Activated CD8-positive, alpha-beta memory T cell treated with anti-CD3 and anti-CD28 coated beads for 36 hours (primary cell): Measurements from ENCODE around the gene PPP1R13B. TPM values are rescaled to one million over a fixed set of nuclear protein-coding genes. Genes with fewer than 3 reads are reported as not detected.

Source experiments
- CTCF ChIA-PET: fragments of 350-600 bp; sonication (Branson Sonifier 250); formaldehyde crosslinking; loops from one replicate; lab custom pipeline; 2021; ENCODE audit warnings: antibody characterized with exemption; lab: Charles Lee
- POLR2A ChIA-PET: fragments of 350-600 bp; sonication (Branson Sonifier 250); formaldehyde crosslinking; loops from one replicate; lab custom pipeline; 2021; ENCODE audit warnings: antibody characterized with exemption; lab: Charles Lee
- total RNA-seq, 2 experiments: library from RNA; stranded (reverse); gene quantifications; one replicate each; pipeline ENCODE4 v1.2.3, GENCODE V29; 2021

Gene PPP1R13B
- total RNA-seq, 2 experiments from 2014 or later = 12.4 to 12.7 TPM

DNA sequence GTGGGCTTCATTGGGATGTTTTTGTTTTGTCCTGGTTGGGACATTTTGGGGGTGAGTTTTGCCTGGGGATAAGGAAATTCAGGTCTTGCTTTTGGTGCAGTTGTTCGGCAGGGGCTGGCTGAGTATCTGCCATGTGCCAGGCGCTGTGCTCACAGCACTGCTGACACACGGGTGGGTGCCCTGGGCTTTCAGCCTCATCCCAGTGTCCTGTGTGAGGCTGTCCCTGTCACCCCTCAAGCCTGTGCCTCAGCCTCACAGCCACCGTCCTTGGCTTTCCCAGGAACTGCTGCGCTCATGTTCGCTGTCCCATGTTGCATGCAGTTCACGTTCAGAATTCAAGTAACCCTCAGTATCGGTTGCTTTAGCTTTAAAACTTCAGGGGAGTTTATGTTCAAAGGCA, 157.0 kb downstream of the PPP1R13B start:
- POLR2A ChIA-PET = no interaction called here
- CTCF ChIA-PET = interaction anchor here (0.7 kb wide), 1 partner anchor 364 kb away, joined by 3 read pairs; no protein-coding TSS in a partner anchor

DNA sequence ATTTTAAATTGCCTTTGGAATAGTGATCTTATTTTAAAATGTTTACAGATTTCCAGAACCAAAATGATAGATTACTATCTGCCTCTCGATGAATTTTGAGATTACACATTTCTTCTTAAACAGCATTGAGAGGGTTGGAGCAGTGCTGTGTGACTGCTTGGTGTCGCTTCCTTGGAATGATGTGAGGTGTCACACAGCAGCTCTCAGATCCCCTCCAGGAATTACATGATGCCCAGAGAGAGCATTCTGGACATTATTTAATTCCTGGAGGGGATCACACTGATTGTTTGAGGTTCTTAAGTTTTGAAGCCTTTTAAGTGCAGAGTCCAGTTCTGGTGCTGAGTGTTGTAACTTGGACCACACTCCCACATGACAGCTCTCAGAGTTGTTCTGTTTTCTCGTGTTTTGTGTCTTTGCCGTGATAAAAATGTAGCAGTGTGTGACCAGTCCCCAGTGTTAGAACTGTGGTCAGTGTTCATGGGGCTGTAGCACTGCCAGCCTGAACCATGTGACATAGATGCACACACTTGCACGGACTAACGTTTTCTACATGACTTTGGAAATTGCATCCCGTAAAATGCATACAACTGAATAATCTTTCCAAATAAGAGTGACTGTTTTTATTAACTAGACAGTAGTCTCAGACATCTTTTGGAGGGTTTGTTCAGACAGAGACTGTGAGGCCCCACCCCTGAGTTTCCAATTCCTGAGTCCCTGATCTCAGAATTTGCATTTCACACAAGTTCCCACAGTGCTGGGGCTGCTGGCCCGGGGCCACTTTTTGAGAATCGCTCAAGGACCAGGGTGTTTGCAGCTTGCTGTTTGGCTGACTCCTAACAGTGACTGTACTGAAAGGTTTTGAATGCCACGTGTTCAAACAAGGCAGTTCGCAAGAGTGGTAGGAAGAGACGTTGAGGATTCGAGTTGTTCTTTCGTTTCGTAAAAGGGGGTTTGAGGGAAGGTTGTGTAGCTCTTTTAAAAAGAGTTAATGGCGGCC, 158.2 kb downstream of the PPP1R13B start:
- ChIA-PET CTCF (no interaction called here), POLR2A (interaction anchor here (0.5 kb wide), 1 partner anchor 103 kb away, joined by 3 read pairs; no protein-coding TSS in a partner anchor)

DNA sequence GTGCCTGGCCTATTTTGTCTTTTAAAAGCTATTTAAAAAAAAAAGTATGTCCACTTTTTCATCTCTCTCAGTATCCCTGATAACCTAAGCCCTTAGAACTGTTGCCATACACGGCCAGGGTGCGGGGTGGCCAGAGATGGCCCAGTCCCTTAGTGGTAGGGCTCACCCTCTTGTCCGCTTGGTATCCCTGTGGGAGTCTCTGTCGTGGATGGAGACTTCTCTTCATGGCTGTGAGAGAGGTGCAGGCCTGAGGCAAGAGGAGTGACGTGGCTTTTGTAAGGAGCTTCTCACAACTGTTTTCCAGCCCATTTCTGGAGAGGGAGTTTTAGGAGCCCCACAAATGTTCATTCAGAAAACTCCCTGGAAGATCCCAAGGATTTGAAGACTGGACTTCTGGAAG, 158.9 kb downstream of the PPP1R13B start:
- ChIA-PET POLR2A (no interaction called here), CTCF (no interaction called here)

DNA sequence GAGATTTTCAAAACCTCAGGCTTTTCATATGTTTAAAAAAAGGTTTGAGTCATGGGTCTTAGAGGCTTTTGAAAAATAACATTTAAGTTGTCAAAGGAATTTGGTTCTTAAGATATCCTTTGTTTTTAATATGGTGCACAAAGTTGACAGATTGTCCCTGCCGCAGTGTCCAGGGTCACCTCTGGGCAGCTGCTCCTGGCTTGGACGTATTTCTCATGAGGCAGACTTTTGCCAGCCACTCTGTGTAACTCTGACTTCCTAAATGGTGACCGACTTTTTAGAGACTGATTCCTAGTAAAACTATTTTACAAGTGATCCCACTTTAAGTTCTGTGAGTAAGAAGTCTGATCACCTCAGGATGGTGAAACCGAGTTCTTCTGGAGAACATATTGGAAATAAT, 159.7 kb downstream of the PPP1R13B start:
- ChIA-PET CTCF (no interaction called here), POLR2A (no interaction called here)

DNA sequence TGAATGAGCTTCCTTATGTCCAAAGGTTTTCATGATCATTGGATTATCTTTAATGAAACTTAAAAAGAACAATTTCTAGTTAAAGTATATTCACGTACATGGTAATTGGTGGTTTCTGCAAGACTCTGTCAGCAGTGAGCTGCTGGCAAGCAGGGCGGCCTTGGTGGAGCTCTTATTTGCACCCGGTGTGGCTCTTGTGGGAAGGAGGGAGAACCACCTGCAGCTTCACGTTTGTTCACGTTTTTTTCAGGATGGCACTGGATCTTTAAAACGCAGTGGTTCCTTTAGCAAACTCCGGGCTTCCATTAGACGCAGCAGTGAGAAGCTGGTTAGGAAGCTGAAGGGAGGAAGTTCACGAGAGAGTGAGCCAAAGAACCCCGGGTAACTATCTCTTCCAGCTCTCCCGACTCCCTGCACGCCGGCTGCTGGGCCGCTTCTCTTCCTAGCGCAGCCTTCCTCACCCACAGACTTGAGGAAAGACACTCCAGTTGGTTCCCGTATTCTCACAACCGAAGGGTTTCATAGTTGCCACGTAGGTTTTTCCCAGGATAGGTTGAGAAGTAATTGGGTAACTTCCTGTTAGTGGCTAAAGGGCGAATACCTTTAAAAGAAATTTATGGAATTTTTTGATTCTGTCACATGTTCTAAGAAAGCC, 160.4 kb downstream of the PPP1R13B start:
- POLR2A ChIA-PET = no interaction called here
- CTCF ChIA-PET = interaction anchor here (0.7 to 0.8 kb wide), 2 partner anchors 58 to 214 kb away, joined by 3 read pairs; partner anchors contain the start of gene KLC1

DNA sequence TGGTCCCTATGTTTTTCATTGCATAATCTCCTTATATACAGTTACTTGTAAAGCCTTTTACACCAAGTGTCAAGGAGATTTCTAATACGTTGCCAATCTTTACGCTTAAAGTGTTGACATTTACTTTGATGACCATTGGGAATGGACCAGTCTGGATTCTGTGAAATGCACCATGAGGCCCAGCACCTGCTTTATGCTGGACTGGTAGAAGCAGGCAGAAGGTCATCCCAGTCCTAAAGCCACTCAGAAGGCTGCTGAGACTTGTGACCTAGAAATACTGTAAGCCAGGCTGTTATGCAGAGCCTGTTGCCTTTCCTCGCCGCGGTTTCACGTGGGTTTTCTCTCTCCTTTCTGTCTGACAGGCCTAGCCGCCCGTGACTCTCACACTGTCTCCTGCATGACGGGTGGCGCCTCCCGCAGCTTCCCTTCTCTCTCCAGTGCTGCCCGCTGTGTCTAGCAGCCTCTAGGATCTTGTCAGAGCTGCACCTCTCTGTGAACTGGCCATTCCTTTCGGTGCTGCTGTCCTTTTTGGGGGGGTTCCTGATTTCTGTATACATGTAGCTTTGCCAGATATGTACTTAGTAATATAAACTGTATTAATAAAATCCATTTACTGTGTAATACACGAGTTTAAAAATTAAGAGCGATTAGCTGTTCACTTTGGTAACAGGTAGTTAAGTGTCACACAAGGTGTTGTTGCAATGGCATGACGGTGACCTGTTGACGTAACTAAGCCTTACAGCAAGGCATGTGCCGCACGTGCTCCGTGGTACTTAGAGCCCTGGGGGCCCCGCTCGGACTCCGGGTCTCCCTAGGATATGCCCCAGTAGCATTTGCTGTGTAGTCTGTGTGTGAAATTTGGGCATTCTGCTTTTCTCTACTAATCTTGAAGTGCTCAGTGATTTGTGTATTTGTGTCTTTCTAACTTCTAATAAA, 161.8 kb downstream of the PPP1R13B start:
- ChIA-PET CTCF (interaction anchor here (1.0 to 1.1 kb wide), 2 partner anchors 8 to 138 kb away, joined by 4 read pairs; no protein-coding TSS in a partner anchor), POLR2A (interaction anchor here (0.7 kb wide), 1 partner anchor 66 kb away, joined by 3 read pairs; no protein-coding TSS in a partner anchor)

DNA sequence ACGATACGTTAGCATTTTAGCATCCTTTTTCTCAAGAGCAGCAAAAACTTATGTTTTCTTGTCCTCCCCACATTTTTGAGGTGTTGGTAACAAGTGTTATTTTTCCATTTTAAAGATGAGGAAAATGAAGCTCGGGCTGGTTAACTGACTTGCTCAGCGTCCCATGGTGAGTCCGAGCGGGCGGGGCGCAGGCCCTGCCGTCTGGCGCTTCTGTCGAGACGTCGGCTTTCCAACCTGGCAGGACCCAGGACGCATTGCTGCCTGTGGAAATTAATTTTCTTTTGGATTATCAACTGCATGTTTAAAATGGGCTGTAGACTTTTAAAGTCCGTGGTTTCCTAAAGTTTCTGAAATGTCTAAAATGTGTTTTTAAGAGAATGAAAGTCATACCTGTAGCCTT, 162.5 kb downstream of the PPP1R13B start:
- ChIA-PET POLR2A (interaction anchor here (0.7 kb wide), 1 partner anchor 65 kb away, joined by 3 read pairs; no protein-coding TSS in a partner anchor), CTCF (interaction anchor here (1.0 kb wide), 1 partner anchor 9 kb away, joined by 4 read pairs; no protein-coding TSS in a partner anchor)

DNA sequence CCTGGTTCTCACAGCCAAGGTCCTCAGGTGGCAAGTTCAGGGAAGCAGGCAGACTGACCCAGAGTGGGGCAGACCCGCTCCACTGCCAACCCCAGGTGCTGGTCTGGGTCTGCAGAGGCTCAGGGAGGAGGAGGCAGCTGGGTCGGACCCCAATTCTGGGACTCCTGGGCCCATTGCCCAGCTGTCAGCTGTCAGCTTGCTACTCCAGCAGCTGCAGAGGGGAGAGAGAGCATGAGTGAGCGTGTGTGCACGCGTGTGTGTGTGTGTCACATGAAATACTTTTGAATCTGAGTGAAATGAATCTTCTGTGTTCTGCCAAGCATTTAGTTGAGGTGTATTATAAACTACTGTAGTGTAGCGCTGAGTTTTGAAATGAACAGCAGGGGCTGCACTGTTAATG, 162.9 kb downstream of the PPP1R13B start:
- ChIA-PET CTCF (no interaction called here), POLR2A (interaction anchor here (0.7 kb wide), 1 partner anchor 65 kb away, joined by 3 read pairs; no protein-coding TSS in a partner anchor)

Other genes with a start within 250 kb of the PPP1R13B start
- gene KLC1, start 218.4 kb downstream of the PPP1R13B start, total RNA-seq = 100 to 1,000 TPM; 120 to 130 TPM
- 10 to 100 TPM; 60.7 to 63.5 TPM for gene XRCC3, start 132.1 kb downstream of the PPP1R13B start, total RNA-seq
- gene ZFYVE21, start 131.8 kb downstream of the PPP1R13B start, total RNA-seq = 10 to 100 TPM; 15.6 to 15.9 TPM
- gene TDRD9, start 80.9 kb upstream of the PPP1R13B start, total RNA-seq = under 1 TPM; 0.50 to 0.93 TPM
- gene RD3L, start 95.0 kb upstream of the PPP1R13B start, total RNA-seq = not detected
- not detected for gene ASPG, start 238.1 kb upstream of the PPP1R13B start, total RNA-seq